ENCODE data around the gene KCNQ1. TPM values are rescaled to one million over a fixed set of nuclear protein-coding genes. Genes with fewer than 3 reads are reported as not detected.

The KCNQ1 gene
- polyA plus RNA-seq, 10 donors, result 1.2 to 3.6 (median 2.4) TPM

GRCh38 chr11:2441171-2441570 lies 3.6 kb upstream of the KCNQ1 start:
- no peak for DNase-seq

DNA sequence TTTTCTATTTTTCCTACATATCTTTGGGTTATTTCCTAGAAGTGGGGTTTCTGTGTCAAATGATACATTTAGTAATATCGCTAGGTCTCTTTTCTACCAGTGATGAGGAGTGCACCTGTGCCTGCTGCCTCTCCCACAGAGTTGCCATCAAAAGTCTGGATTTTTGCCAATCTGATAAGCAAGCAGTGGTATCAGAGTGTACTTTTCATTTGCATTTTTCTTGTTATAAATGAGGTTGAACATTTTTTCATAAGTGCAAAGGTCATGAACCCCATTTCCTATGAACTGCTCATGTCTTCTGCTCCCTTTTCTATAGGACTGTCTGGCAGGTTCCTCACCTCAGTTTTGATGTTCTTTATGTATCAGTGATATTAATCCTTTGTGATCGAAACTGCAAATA lies 2.2 kb upstream of the KCNQ1 start:
- no peak for DNase-seq

GRCh38 chr11:2443406-2443805 lies 1.4 kb upstream of the KCNQ1 start:
- DNase-seq, result no peak

GRCh38 chr11:2443881-2444820 lies 657 bp upstream of the KCNQ1 start, which contains the start of gene TRPM5:
Gene TRPM5 (minus strand): TSS chr11:2444514. CDS start chr11:2423036, 21,478 bp downstream.
- no peak for DNase-seq

- no peak for DNase-seq
Observed at GRCh38 chr11:2445746-2446551, 1.1 kb downstream of the KCNQ1 start.

DNA sequence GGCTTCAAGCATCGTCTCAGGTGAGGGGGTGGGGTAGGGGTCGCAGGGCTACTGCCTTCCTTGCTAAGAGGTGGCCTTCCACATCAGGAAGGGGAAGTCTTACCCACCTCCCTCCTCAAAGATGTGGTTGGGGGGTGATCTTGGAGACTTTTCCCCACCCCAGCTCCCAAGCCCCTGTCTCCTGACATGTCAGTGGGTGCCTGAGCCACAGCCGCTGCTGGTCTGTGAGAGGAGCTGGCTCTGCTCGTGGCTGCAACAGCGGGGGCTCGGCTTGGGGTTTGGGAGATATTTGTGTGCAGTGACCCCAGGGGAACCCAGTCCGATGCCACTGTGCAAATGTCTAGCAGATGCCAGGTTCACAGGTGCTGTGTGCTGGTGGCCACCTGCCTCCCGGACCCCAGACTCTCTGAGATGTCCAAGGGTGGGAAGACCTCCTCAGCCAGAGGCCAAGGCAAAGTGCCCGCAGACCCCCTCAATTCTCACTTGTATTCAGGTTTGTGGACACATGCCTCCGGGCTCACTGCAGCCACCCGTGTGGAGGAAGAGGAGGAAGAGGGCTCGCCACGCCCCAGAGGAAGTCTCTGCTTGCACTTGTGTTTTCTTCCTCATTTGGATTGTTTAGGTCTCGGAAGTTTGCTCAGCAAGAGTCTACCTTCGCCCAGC lies 1.9 kb downstream of the KCNQ1 start:
- DNase-seq, result no peak

DNA sequence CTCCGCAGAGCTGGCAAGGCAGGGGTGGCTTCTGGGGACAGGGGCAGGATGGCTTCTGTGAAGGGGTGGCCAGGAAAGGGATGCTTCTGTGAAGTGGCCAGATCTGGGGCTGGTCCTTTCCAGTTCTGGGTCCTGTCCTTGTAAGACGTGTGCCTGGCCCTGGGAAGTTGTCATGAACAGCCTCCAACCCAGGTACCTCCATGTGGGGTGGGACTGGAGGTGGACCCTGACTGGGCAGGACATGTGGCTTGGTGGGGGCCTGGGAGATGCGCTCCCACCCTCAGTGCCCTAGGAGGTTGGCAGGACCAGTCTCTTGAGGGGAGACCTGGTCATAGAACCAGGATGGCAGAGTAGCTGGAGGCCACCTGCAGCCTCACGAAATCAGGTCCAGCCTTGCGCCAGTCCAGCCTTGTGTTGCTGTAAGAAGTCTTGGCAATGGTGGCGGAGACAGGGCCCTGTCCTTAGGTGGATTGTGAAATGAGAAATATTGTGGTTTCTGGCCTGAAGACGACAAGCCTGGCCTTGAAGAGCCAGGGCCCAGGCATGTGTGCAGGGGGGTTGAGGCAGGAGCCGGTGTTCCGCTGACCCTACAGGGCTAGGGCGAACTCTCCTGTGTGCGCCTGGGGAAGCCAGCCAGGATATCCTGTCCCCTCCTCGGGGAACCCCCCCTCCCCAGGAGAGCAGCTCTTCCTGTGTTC lies 2.6 kb downstream of the KCNQ1 start:
- DNase-seq, result no peak

GRCh38 chr11:2447951-2448650 lies 3.3 kb downstream of the KCNQ1 start:
- no peak for DNase-seq

DNA sequence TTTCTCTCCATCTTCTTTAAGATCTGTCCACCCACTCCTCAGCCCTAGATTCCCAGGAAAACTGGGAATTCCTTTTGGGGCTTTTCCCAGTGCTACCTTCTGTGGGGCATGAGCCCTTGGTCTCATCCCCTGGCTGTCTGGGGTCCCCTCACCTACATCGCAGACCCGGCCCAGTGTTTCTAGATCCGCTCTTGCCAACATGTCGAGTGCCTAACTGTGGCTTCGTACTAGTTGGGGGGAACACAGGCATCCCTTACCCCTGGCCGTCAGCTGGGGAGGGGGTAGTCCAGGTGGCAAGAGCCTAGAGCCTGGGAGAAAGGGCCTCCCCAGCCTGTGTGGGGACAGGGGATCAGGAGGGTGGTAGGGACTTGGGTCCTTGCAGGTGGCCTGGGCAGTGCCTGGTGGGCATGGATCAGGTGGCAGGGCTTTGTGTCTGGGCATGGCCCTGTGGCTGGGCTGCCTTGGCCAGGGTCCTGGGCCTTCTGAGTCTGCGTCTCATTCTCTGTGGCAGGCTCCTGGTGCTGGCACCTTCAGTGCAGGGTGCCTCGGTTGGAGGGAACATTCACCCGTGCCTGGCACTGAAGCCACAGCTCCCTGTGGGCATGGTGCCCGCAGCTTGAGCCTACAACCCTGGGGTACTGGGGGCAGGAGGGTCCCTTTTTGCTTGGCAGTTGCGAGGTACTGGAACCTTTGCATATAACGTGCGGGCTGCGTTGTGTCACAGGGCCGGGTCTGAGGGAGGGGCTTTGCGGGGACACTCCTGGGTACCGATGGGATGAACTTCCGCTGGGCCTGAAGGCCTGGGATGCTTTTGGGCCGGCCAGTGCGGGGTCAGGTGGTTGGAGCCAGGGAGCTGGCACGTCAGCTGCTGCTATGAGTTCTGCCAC lies 4.1 kb downstream of the KCNQ1 start:
- no peak for DNase-seq

GRCh38 chr11:2449548-2450320 lies 4.9 kb downstream of the KCNQ1 start:
- no peak for DNase-seq

DNA sequence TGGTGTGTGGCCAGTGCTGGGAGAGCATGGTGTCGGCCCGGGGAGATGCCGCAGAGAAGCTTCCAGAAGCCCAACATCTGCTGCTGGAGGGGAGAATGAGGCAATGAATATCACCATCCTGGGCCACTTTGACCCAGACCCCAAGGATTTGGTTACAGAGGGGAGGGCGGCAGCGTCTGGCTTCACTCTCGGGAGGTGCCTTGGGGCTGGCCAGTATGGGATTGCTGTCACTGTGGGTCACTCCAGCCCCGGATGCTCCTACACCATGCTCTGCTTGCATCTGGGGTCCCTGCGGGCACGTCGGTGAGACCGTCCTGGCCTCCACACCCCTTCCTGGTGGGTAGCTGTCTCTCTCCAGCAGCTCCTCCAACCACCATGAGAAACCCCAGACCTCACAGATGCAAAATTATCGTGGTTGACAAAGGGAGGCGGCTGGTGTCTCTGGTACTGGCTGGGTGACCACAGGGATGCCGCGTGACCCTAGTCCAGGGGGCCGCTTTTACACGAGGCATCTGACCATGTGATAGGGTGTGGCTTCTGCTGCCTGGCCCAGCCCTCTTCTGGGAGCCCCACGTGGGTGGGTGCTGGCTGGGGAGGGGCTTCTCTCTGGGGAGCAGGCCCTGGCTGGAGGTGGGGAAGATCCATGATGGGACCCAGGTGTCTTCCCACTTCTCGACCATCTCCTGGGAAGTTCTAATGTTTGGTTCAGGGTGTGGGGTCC lies 5.7 kb downstream of the KCNQ1 start:
- DNase-seq, result no peak

- no peak for DNase-seq
Observed at GRCh38 chr11:2451336-2451735, 6.5 kb downstream of the KCNQ1 start.

GRCh38 chr11:2451916-2452315 lies 7.1 kb downstream of the KCNQ1 start:
- no peak for DNase-seq

DNA sequence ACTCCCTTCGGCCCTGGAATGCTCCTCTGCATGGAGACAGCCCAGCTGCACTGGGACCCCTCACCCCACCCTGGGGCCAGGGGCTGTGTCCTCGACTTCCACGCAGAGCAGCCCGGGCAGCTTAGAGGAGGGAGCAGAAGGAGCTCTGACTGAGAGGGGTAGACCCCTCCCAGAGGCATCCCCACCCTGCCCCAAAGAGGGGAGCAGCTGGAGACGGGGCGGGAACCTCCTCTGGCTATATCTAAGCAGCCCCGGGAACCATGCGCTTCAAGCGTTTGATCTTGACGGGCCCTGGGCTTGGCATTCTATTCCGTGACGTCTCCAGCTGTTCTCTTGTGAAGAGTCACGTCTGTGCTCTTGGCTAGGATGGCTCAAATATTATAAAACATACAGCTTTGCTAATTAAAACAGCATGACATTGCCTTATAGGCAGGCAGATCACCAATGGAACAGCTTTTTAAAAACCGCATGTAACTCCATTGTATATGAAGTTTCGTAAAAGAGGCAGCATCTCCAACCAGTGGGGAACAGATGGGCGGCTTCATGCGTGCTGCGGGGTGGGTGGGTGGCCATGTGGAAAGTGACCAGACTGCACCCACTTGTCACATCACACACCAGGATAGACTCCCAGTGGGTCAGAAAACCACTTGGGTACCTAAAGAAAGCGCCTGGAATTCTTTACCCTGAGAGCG lies 7.7 kb downstream of the KCNQ1 start:
- peak; percentile 12 to 76 (median 28) for DNase-seq

DNA sequence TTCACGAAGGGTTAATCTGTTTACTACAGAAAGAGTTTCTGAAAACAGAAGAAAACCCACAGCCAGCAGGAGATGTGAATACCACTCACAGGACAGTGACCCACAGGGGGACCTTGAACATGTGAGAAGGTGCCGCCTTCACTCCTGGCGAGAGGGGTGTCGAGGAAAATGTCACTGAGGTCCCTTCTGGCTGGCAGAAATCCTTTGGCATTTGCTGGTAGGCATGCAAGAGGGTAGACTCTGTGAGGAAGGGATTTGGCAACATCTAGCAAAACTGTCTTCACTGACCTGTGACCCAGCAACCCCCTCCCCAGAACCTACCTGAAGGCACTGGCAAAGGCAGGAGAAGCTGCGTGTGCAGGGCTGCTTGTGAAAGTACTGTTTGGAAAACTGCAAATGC lies 8.6 kb downstream of the KCNQ1 start:
- DNase-seq, result no peak

GRCh38 chr11:2458321-2458720 lies 13.5 kb downstream of the KCNQ1 start:
- no peak for DNase-seq

DNA sequence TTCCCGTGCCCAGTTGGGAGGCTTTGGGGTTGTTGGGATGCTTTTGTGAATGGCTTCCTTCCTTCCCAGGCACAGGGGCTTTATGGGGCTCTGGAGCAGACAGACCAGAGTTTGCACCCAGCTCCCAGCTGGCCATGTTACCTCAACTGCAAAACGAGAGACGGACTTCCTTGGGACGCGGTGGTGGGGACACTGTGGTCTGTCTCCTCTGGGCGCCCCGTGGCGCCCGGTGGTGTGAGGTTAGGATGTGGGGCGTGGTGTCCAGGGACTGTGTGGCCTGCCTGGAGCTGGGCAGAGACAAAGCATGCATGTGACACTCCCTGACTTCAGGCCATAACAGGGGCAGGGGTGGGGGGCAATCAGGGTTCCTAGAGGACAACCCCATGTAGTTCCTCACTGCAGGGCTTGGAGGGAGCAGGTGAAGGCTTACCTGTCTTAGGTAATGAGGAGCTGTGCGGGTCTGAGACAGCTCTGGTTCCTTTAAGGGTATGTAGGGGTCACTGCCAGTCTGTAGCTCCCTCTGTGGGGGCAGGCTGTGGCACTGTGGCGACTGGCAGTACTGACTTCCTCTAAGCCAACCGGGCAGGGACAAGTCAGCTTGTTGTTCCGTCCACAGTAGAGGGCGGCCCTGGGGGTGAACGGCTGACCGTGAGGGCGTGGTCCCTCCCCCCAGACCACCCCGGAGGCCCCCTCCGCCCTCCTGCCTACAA lies 14.4 kb downstream of the KCNQ1 start:
- no peak for DNase-seq

Measured in muscle of back (tissue), 11 donors.